NCI-H1436 treated with DMSO at 0.1 percent for 48 hours (cell line): ENCODE results near the gene FNBP1L.
"Not testable (repeated sequence)": the region's sequence is repeated elsewhere in the genome, so short reads cannot be mapped to it uniquely, and the experiment has no call there.

Experiments
- DNase-seq: peaks from one replicate; lab custom pipeline; 2025; lab: John Stamatoyannopoulos, UW

Gene FNBP1L

GRCh38 chr1:93532780-93533378 is 85.0 kb downstream of the FNBP1L start:
- no peak for DNase-seq

GRCh38 chr1:93533677-93534076 is 85.8 kb downstream of the FNBP1L start:
- no peak for DNase-seq

GRCh38 chr1:93537396-93537795 is 89.5 kb downstream of the FNBP1L start:
- DNase-seq = no peak

GRCh38 chr1:93537924-93538323 is 90.0 kb downstream of the FNBP1L start:
- no peak for DNase-seq

- DNase-seq = no peak
Observed at GRCh38 chr1:93541045-93541444, 93.1 kb downstream of the FNBP1L start.

- no peak for DNase-seq
Observed at GRCh38 chr1:93542398-93542797, 94.5 kb downstream of the FNBP1L start.

- DNase-seq = no peak
Observed at GRCh38 chr1:93546162-93546863, 98.4 kb downstream of the FNBP1L start.

GRCh38 chr1:93549131-93549530 is 101.2 kb downstream of the FNBP1L start:
- DNase-seq = no peak

- no peak for DNase-seq
Observed at GRCh38 chr1:93549811-93550210, 101.9 kb downstream of the FNBP1L start.

GRCh38 chr1:93552741-93553455 is 105.0 kb downstream of the FNBP1L start:
- DNase-seq = no peak

GRCh38 chr1:93553886-93554490 is 106.1 kb downstream of the FNBP1L start:
- not testable (repeated sequence) for DNase-seq

- no peak for DNase-seq
Observed at GRCh38 chr1:93554883-93555872, 107.3 kb downstream of the FNBP1L start.

GRCh38 chr1:93556291-93556690 is 108.4 kb downstream of the FNBP1L start:
- DNase-seq = no peak

- DNase-seq = no peak
Observed at GRCh38 chr1:93559045-93559444, 111.1 kb downstream of the FNBP1L start.

- DNase-seq = no peak
Observed at GRCh38 chr1:93559695-93560094, 111.8 kb downstream of the FNBP1L start.

GRCh38 chr1:93565496-93566206 is 117.7 kb downstream of the FNBP1L start:
- DNase-seq = no peak

- no peak for DNase-seq
Observed at GRCh38 chr1:93566227-93566626, 118.3 kb downstream of the FNBP1L start.

GRCh38 chr1:93567255-93567918 is 119.5 kb downstream of the FNBP1L start:
- DNase-seq = no peak

- DNase-seq = no peak
Observed at GRCh38 chr1:93569489-93569888, 121.6 kb downstream of the FNBP1L start.

GRCh38 chr1:93571623-93572310 is 123.8 kb downstream of the FNBP1L start:
- no peak for DNase-seq
